ENCODE results near the gene CERS4. TPM values are rescaled to one million over a fixed set of nuclear protein-coding genes. Genes with fewer than 3 reads are reported as not detected.

The CERS4 gene
- total RNA-seq, 1 donor from 2014 or later = 65.4 TPM

- intact Hi-C loops (cut with DNase I) = no loop called here
- Histone ChIP-seq H3K27ac (no peak overlapping the region), H3K27me3 (no peaks in the 10 kb centered on the region), H3K36me3 (no peaks in the 10 kb centered on the region), H3K4me3 (no peak overlapping the region), H3K9me3 (no peaks in the 10 kb centered on the region), H3K4me1 (peaks cover 23% of the 10 kb centered on the region)
- DNase-seq = no peak
- ATAC-seq = no peak
- no peak for TF ChIP-seq CTCF (IDR thresholded peaks at IDR 0.05)
These were observed 29.1 kb downstream of the CERS4 start for GRCh38 chr19:8238251-8238650.

- H3K4me1 ChIP-seq = peaks cover 23% of the 10 kb centered on the region
- intact Hi-C loops (cut with DNase I) = no loop called here
- no peaks in the 10 kb centered on the region for H3K9me3 ChIP-seq
- DNase-seq (no peak), ATAC-seq (no peak)
- H3K4me3 ChIP-seq = no peak overlapping the region
- no peaks in the 10 kb centered on the region for H3K36me3 ChIP-seq
- no peak for TF ChIP-seq CTCF (IDR thresholded peaks at IDR 0.05)
- H3K27me3 ChIP-seq = no peaks in the 10 kb centered on the region
- peak overlapping the region; percentile 42 for H3K27ac ChIP-seq
These were observed 30.5 kb downstream of the CERS4 start for GRCh38 chr19:8239528-8240273.

GRCh38 chr19:8240274-8241229 is 31.4 kb downstream of the CERS4 start:
- DNase-seq (peak; percentile 95), ATAC-seq (peak; percentile 91)
- intact Hi-C loops (cut with DNase I) = no loop called here
- no peak for TF ChIP-seq CTCF (IDR thresholded peaks at IDR 0.05)
- Histone ChIP-seq H3K9me3 (no peaks in the 10 kb centered on the region), H3K36me3 (no peaks in the 10 kb centered on the region), H3K4me1 (peaks cover 23% of the 10 kb centered on the region), H3K27ac (peak overlapping the region; percentile 42), H3K27me3 (no peaks in the 10 kb centered on the region), H3K4me3 (no peak overlapping the region)

GRCh38 chr19:8241646-8242045 is 32.5 kb downstream of the CERS4 start:
- Histone ChIP-seq H3K27me3 (no peaks in the 10 kb centered on the region), H3K36me3 (no peaks in the 10 kb centered on the region), H3K27ac (no peak overlapping the region), H3K9me3 (no peaks in the 10 kb centered on the region), H3K4me3 (no peak overlapping the region), H3K4me1 (peaks cover 23% of the 10 kb centered on the region)
- no peak for TF ChIP-seq CTCF (IDR thresholded peaks at IDR 0.05)
- intact Hi-C loops (cut with DNase I) = no loop called here
- ATAC-seq (no peak), DNase-seq (no peak)

- DNase-seq = no peak
- no peak for TF ChIP-seq CTCF (IDR thresholded peaks at IDR 0.05)
- Histone ChIP-seq H3K4me3 (no peak overlapping the region), H3K9me3 (no peaks in the 10 kb centered on the region), H3K4me1 (peaks cover 23% of the 10 kb centered on the region), H3K27ac (no peak overlapping the region), H3K27me3 (no peaks in the 10 kb centered on the region), H3K36me3 (no peaks in the 10 kb centered on the region)
- peak; percentile 44 for ATAC-seq
- intact Hi-C loops (cut with DNase I) = no loop called here
These were observed 33.1 kb downstream of the CERS4 start for GRCh38 chr19:8242211-8242821.

Measured in upper lobe of right lung (tissue), 1 donor.